Liver (tissue), 9 donors: ENCODE measurements around the gene MAMDC2. TPM values are rescaled to one million over a fixed set of nuclear protein-coding genes. Genes with fewer than 3 reads are reported as not detected.
A peak's percentile ranks its signal among the peaks of the same experiment; 100 is the strongest.

Experiments used
- DNase-seq: peaks from one replicate; pipeline ENCODE4 v3.0.0-alpha.2; 2017; ENCODE audit warnings: low spot score
- H3K27ac ChIP-seq, 2 donors: one replicate each; pipeline ENCODE4 v1.7.0; 2013; ENCODE audit warnings: inconsistent platforms in 2 of 2, low read length in 2 of 2, control low read depth in 1 of 2, low read depth in 1 of 2, mild to moderate bottlenecking in 1 of 2
- H3K27me3 ChIP-seq, 4 donors: one replicate each; pipeline versions ENCODE4 v1.6.1 to v1.7.0; 2013; ENCODE audit warnings: low read length in 3 of 4, inconsistent platforms in 1 of 4, mild to moderate bottlenecking in 1 of 4, moderate library complexity in 1 of 4; ENCODE audit not compliant: control insufficient read depth in 4 of 4, insufficient read depth in 4 of 4
- H3K36me3 ChIP-seq, 4 donors: one replicate each; pipeline versions ENCODE4 v1.6.1 to v1.7.0; 2013; ENCODE audit warnings: low read length in 3 of 4, mild to moderate bottlenecking in 3 of 4, low read depth in 1 of 4, moderate library complexity in 1 of 4; ENCODE audit not compliant: control insufficient read depth in 4 of 4, insufficient read depth in 3 of 4
- H3K4me1 ChIP-seq, 4 donors: one replicate each; pipeline versions ENCODE4 v1.6.1 to v1.7.0; 2013; ENCODE audit warnings: low read length in 3 of 4, mild to moderate bottlenecking in 3 of 4, moderate library complexity in 1 of 4; ENCODE audit not compliant: control insufficient read depth in 4 of 4, insufficient read depth in 4 of 4
- H3K4me3 ChIP-seq, 3 donors: one replicate each; pipeline versions ENCODE4 v1.6.1 to v1.7.0; 2013; ENCODE audit warnings: low read length in 3 of 3, control low read depth in 1 of 3, low read depth in 1 of 3, mild to moderate bottlenecking in 1 of 3
- H3K9ac ChIP-seq, 2 donors: one replicate each; pipeline ENCODE4 v1.7.0; 2013; ENCODE audit warnings: low read length in 2 of 2, mild to moderate bottlenecking in 2 of 2, moderate library complexity in 2 of 2, control low read depth in 1 of 2, low read depth in 1 of 2
- H3K9me3 ChIP-seq, 4 donors: one replicate each; pipeline versions ENCODE4 v1.6.1 to v1.7.0; 2013; ENCODE audit warnings: low read length in 3 of 4; ENCODE audit not compliant: control insufficient read depth in 4 of 4
- CTCF ChIP-seq: fragments of 150-350 bp; IDR thresholded peaks from 2 replicates; pipeline ENCODE4 v1.5.1; 2017; ENCODE audit warnings: improper control_type of control experiment, low read depth, low read length; ENCODE audit not compliant: missing input control
- EGR1 ChIP-seq, 2 donors: IDR thresholded peaks; 2 replicates each; pipeline ENCODE4 v1.6.1; 2016 to 2018; ENCODE audit warnings: antibody characterized with exemption in 2 of 2, low read depth in 2 of 2
- FOXA1 ChIP-seq: IDR thresholded peaks from 2 replicates; pipeline ENCODE4 v1.6.1; 2016; ENCODE audit warnings: antibody characterized with exemption
- FOXA2 ChIP-seq: IDR thresholded peaks from 2 replicates; pipeline ENCODE4 v1.6.1; 2016; ENCODE audit warnings: antibody characterized with exemption
- HNF4A ChIP-seq, 2 donors: conservative IDR thresholded peaks; 2 replicates each; pipeline ENCODE4 v1.6.1; 2016; ENCODE audit warnings: antibody characterized with exemption in 2 of 2, mild to moderate bottlenecking in 2 of 2
- HNF4G ChIP-seq: IDR thresholded peaks from 2 replicates; pipeline ENCODE4 v1.6.1; 2016; ENCODE audit warnings: antibody characterized with exemption
- JUND ChIP-seq, 2 donors: IDR thresholded peaks; 2 replicates each; pipeline ENCODE4 v1.6.1; 2016; ENCODE audit warnings: antibody characterized with exemption in 2 of 2
- NR2F2 ChIP-seq: IDR thresholded peaks from 2 replicates; pipeline ENCODE4 v1.6.1; 2016; ENCODE audit warnings: antibody characterized with exemption
- RAD21 ChIP-seq, 2 donors: IDR thresholded peaks; 2 replicates each; pipeline ENCODE4 v1.6.1; 2016; ENCODE audit warnings: antibody characterized with exemption in 2 of 2, mild to moderate bottlenecking in 2 of 2
- RXRA ChIP-seq, 2 donors: IDR thresholded peaks; 2 replicates each; pipeline ENCODE4 v1.6.1; 2017 to 2018; ENCODE audit warnings: antibody characterized with exemption in 2 of 2, mild to moderate bottlenecking in 1 of 2
- SP1 ChIP-seq: IDR thresholded peaks from 2 replicates; pipeline ENCODE4 v1.6.1; 2018; ENCODE audit warnings: antibody characterized with exemption, mild to moderate bottlenecking
- TAF1 ChIP-seq: conservative IDR thresholded peaks from 2 replicates; pipeline ENCODE4 v1.6.1; 2016; ENCODE audit warnings: antibody characterized with exemption, mild to moderate bottlenecking
- YY1 ChIP-seq: IDR thresholded peaks from 2 replicates; pipeline ENCODE4 v1.6.1; 2016; ENCODE audit warnings: antibody characterized with exemption, mild to moderate bottlenecking
- ZBTB33 ChIP-seq: IDR thresholded peaks from 2 replicates; pipeline ENCODE4 v1.6.1; 2016; ENCODE audit warnings: antibody characterized with exemption
- whole genome bisulfite sequencing: extraction: QIAGEN DNeasy Blood & Tissue Kit; methylation state at CpG from one replicate; pipeline ENCODE4 v1.1.7; 2013; 5-methylcytosine and 5-hydroxymethylcytosine counted together
- polyA plus RNA-seq, 2 donors: library from polyadenylated mRNA; stranded (reverse) in 1 of 2; unstranded in 1 of 2; fragments of 200-250 nt in 1 of 2; fragments of >200 nt in 1 of 2; fragmentation: Nextera tagmentation in 1 of 2; extraction: Ambion mirVana in 1 of 2; gene quantifications; one replicate each; pipeline versions ENCODE4 v1.2.1 to v1.2.3, GENCODE V29; 2013 to 2015
- total RNA-seq, 2 donors: library from RNA; depleted of rRNA; stranded (reverse); fragments of >200 nt; gene quantifications; one replicate each; pipeline ENCODE4 v1.2.3, GENCODE V29; 2014
- TF ChIP-seq, protein P1 (sequence below): IDR thresholded peaks from 2 replicates; pipeline ENCODE4 v1.6.1; 2016; ENCODE audit warnings: antibody characterized with exemption
- TF ChIP-seq, protein P2 (sequence below): IDR thresholded peaks from 2 replicates; pipeline ENCODE4 v1.6.1; 2016; ENCODE audit warnings: antibody characterized with exemption
- donor health status: healthy.
- donor health status: healthy.
- donor health status: healthy.
- donor health status: healthy.
- donor health status: healthy.

MAMDC2 gene
- total and polyA plus RNA-seq, 4 donors: 0.28 to 4.4 (median 1.0) TPM

- WGBS: 70% methylated on average over 1 of the region's 1 CpG
These were observed 103.5 kb downstream of the MAMDC2 start for GRCh38 chr9:70147196-70147595.

GRCh38 chr9:70147651-70148050, 104.0 kb downstream of the MAMDC2 start:
- no peak overlapping the region for H3K9ac ChIP-seq
- no peaks in the 10 kb centered on the region for H3K27me3 ChIP-seq
- H3K4me1 ChIP-seq: peaks cover 0 to 1% (median 0%) of the 10 kb centered on the region in 4 donors
- no peak overlapping the region for H3K4me3 ChIP-seq
- H3K27ac ChIP-seq: no peak overlapping the region
- H3K9me3 ChIP-seq: no peaks in the 10 kb centered on the region
- no peak for DNase-seq
- WGBS: 91% methylated on average over 3 of the region's 3 CpGs
- H3K36me3 ChIP-seq: no peaks in the 10 kb centered on the region
- TF ChIP-seq RAD21 (IDR thresholded peaks at IDR 0.05) (peak in 1 of 2 donors; percentile 7), RXRA (IDR thresholded peaks at IDR 0.05) (no peak)

More at GRCh38 chr9:70147196-70147595, 103.5 kb downstream of the MAMDC2 start:
- Histone ChIP-seq H3K27me3 (no peaks in the 10 kb centered on the region), H3K36me3 (no peaks in the 10 kb centered on the region), H3K9me3 (no peaks in the 10 kb centered on the region), H3K4me1 (peaks cover 0 to 1% (median 0%) of the 10 kb centered on the region in 4 donors), H3K9ac (no peak overlapping the region), H3K27ac (no peak overlapping the region), H3K4me3 (no peak overlapping the region)
- no peak for DNase-seq
- TF ChIP-seq ZBTB33 (no peak), FOXA1 (no peak), TAF1 (no peak), NR2F2 (no peak), YY1 (no peak), HNF4G (no peak), RAD21 (IDR thresholded peaks at IDR 0.05) (no peak), FOXA2 (no peak), RXRA (IDR thresholded peaks at IDR 0.05) (no peak), JUND (IDR thresholded peaks at IDR 0.05) (no peak)
- TF ChIP-seq, protein P1, sequence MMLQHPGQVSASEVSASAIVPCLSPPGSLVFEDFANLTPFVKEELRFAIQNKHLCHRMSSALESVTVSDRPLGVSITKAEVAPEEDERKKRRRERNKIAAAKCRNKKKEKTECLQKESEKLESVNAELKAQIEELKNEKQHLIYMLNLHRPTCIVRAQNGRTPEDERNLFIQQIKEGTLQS: no peak

GRCh38 chr9:70152350-70152749, 108.7 kb downstream of the MAMDC2 start:
- DNase-seq: no peak
- WGBS: 75% methylated on average over 3 of the region's 3 CpGs
- no peak overlapping the region for H3K27ac ChIP-seq

More at GRCh38 chr9:70152350-70152749, 108.7 kb downstream of the MAMDC2 start:
- Histone ChIP-seq H3K9ac (no peak overlapping the region), H3K4me1 (peaks cover 0 to 1% (median 0%) of the 10 kb centered on the region in 4 donors), H3K36me3 (no peaks in the 10 kb centered on the region), H3K4me3 (no peak overlapping the region), H3K9me3 (no peaks in the 10 kb centered on the region), H3K27me3 (no peaks in the 10 kb centered on the region)
- TF ChIP-seq FOXA2 (no peak), CTCF (no peak), JUND (IDR thresholded peaks at IDR 0.05) (no peak), FOXA1 (no peak), TAF1 (no peak), HNF4G (no peak), ZBTB33 (no peak), YY1 (no peak), EGR1 (IDR thresholded peaks at IDR 0.05; ENCODE audit: low read depth in 2 of 2) (no peak), RAD21 (IDR thresholded peaks at IDR 0.05) (no peak), SP1 (no peak), RXRA (IDR thresholded peaks at IDR 0.05) (no peak), HNF4A (conservative IDR thresholded peaks at IDR 0.05) (no peak)
- TF ChIP-seq, protein P1: no peak
- TF ChIP-seq, protein P2, sequence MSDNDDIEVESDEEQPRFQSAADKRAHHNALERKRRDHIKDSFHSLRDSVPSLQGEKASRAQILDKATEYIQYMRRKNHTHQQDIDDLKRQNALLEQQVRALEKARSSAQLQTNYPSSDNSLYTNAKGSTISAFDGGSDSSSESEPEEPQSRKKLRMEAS: no peak
